Measurements from ENCODE around the gene MTOR.
"Not testable (repeated sequence)": the region's sequence is repeated elsewhere in the genome, so short reads cannot be mapped to it uniquely, and the experiment has no call there.

MTOR gene

DNA sequence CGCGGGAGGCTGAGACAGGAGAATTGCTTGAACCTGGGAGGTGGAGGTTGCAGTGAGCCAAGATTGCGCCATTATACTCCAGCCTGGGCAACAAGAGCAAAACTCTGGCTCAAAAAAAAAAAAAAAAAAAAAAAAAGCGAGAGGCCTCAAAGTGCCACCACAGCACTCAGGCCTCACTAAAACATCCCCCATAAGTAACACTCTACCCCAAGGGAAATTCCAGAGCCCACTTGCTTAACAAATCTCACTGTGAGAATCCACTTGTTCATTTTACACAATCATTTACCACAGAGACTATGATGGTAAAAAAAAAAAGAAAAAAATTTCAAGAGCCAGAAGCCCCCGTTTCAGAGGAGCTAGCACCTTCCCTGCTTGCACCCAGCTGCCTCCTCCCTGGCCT, 136.4 kb downstream of the MTOR start:
- in situ Hi-C loops (cut with HindIII; ENCODE audit: low sequenced_read_pairs) = no loop called here

DNA sequence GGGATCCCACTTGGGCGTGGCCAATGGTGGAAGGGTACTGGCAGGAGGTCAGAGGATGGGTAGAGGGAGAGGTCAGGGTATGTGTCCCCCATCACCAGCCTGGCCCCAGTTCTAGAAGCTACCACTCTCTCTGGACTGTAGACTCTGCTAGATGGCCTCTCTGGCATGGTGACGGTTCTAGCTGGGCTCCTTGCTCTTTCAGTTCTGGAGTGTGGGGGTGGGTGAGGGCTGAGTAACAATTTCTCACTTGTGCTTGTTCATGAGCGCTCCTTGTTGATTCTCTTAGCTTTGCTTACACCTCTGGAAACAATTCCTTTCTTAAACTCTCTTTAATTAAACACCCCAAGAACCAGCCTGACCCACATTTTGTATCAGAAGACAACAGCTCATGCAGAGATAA, 137.4 kb downstream of the MTOR start:
- in situ Hi-C loops (cut with HindIII; ENCODE audit: low sequenced_read_pairs) = no loop called here

DNA sequence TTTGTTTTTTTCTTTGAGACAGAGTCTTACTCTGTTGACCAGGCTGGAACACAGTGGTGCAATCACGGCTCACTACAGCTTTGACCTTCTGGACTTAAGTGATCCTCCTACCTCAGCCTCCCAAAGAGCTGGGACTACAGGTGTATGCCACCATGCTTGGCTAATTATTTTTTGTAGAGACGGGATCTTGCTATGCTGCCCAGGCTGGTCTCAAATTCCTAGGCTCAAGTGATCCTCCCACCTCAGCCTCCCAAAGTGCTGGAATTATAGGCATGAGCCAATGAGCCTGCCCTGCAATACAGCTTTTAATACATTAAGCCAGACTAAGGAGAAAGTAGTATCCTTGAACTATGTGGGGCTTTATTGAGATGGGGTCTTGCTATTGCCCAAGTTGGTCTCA, 146.0 kb downstream of the MTOR start:
- in situ Hi-C loops (cut with HindIII; ENCODE audit: low sequenced_read_pairs) = no loop called here

DNA sequence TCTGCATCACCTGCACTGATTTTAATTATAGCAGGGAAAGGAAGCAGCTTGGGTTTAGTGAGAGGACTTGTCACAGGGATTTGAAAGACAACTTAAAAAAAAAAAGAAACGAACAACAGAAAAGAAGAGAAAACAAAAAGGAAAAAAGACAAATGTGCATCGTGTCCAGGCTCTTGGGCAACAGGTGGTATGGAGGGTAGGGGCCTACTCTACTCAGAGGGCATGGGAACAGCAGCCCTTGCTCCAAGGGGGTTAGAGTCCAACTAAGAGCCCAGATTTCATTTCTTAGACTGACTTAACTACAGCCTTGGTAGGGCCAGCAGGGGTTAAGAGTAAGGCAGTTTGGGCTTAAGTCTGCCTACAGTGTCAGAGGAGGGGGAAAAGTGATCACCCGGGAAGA, 147.4 kb downstream of the MTOR start:
- in situ Hi-C loops (cut with HindIII; ENCODE audit: low sequenced_read_pairs) = no loop called here

DNA sequence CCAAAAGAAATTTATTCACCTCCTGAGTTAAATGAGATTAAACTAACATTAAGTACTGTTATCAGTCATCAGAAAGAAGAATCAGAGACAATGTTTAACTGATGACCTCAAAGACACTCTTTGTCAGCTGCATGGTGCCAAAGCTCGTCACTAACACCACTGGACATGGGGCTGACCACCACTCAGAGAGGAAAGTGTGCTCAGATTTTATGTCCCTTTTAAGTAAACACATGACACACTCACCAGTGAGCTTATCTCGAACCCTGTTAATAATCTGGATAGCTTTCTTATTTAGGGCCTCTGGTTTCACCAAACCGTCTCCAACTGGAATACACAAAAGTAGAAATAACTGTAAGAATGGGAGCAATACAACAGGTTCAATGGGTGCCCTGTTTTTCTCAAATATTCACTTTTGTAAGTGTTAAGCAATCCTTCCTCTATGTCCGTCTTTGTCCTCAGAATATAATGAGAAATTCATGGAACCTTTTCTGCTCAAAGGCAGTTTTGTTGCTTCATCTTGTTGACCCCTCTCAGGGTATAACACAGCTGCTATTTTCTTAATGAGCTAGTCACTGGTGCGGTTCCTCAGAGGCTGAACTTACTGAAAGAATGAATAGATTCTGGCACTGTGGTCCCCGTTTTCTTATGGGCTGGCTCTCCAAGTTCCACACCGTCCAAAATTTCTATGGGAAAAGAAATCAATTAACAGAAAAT, 153.1 kb downstream of the MTOR start:
- in situ Hi-C loops (cut with HindIII; ENCODE audit: low sequenced_read_pairs) = no loop called here

DNA sequence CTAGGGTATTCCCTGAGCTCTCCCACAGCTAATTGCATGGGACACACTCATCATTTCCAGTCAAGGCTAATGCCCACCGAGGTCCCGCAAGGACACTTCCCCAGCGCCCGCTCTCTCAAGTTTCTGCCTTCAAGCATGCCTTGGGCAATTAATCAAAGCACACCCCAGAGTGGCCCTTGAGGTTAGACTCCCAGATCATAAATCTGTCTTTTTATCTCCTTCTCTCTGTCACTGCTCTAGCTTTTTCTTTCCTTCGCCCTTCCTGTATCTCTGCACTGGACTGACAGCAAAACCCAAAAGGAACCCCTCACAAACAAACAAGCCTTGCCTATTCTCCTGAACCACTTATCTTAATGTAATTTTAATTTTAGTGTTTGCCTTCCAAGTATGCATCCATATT, 154.8 kb downstream of the MTOR start:
- in situ Hi-C loops (cut with HindIII; ENCODE audit: low sequenced_read_pairs) = no loop called here

DNA sequence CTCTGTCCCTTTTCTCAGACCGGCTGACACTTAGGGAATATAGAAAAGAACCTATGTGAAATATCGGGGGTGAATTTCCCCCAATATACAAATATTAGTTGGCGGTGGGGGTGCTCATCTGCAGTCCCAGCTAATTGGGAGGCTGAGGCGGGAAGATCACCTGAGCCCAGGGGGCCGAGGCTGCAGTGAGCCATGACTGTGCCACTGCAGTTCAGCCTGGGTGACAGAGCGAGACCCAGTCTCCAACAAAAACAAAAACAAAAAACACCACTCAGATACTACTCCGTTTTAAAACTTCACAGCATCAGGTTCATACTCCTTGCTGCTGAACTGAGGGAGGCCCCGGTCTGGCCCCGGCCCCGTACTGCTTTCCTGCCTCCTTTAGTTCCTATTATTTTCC, 156.8 kb downstream of the MTOR start:
- in situ Hi-C loops (cut with HindIII; ENCODE audit: low sequenced_read_pairs) = no loop called here

DNA sequence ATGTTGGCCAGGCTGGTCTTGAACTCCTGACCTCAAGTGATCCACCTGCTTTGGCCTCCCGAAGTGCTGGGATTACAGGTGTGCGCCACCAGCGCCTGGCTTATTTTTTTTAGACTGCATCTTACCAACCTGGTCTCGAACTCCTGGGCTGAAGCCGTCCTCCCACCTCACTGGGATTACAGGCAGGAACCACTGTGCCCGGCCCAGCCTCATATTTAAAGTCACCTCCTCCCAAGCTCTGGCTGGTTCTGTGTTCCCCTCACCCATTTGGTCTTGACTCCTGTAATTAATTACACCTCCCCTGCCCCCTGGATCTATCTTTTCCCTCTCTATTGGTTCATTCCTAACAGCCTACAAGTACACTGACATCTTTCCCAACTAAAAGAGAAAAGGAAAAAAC, 161.0 kb downstream of the MTOR start:
- in situ Hi-C loops (cut with HindIII; ENCODE audit: low sequenced_read_pairs) = no loop called here

DNA sequence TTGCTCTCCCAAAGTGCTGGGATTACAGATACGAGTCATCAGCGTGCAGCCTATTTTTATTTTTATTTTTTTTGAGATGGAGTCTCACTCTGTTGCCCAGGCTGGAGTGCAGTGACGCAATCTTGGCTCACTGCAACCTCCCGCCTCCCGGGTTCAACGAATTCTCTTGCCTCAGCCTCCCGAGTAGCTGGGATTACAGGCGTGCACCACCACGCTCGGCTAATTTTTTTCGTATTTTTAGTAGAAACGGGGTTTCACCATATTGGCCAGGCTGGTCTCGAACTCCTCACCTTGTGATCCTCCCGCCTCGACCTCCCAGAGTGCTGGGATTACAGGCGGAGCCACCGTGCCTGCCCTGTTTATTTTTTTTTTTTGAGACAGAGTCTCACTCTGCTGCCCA, 161.5 kb downstream of the MTOR start:
- in situ Hi-C loops (cut with HindIII; ENCODE audit: low sequenced_read_pairs) = not testable (repeated sequence)

DNA sequence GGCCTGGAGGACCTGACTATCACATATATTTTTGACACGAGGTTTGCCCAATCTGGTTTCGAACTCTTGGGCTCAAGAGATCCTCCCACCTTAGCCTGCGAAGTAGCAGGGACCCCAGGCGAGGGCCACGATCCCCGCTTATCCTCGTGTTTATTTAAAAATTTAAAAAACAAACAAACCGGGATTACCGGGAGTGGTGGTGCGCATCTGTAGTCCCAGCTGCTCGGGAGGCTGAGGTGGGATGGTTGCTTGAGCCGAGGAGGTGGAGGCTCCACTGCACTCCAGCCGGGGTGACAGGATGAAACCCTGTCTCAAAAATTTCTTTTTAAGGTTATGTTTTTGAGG, 162.2 kb downstream of the MTOR start:
- in situ Hi-C loops (cut with HindIII; ENCODE audit: low sequenced_read_pairs) = no loop called here

DNA sequence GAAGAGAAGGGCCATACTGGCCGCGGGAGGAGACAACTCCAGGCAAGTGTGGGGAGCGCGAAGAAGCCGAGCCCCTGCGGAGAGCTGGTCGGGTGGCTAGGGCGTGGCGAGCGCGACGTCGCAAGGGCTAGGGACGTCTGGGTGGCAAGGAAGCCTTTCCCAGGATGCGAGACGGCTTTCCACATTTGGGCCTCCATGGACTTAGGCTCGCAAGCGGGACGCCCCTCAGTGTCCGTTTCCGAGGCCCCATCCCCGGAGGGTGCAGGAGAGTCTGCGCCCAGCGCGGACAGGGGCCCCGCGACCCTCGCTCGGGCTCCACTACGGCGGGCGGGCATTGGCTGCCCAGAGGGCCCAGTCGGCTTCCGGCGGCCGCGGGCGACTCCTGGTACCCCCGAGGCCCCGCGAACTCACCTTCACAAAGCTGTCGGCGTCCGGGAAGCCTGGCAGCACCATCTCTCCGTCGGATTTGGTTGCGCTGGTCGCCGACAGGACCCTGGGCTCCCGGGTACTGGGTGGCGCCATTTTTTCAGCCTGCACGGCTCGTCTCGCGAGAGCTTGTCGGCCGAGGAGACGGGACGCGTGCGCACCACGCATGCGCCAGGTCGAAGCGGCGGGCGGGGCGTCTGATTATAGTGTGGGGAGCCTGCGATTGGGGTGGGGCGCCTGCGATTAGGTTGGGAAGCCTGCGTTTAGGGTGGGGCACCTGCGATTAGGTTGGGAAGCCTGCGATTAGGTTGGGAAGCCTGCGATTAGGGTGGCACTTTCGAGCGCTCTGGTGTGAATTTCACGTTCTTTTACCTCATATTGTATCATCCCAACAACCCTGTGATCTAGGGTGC, 162.8 kb downstream of the MTOR start, which contains the start of gene EXOSC10:
EXOSC10 (minus strand) TSS at position 560 of the 839 bp plus-strand sequence; CDS start at position 522, 38 bp downstream.
- in situ Hi-C loops (cut with HindIII; ENCODE audit: low sequenced_read_pairs) = no loop called here

DNA sequence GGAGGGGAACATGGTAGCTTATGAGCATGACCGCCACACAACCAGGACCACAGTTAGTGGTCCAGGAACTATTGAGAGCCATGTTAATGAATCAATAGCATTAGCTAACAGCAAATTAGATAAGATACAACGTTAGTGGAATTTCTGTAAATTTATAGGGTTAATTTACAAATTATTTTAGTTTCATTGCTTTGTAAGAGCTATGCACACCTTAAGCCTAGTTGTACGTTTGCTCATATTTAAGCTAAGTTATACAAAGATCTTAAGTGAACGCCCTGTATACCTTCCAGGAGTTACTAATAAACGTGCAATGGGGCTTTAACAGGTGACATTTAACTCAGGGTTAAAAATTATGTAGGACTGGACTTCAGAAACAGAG, 163.4 kb downstream of the MTOR start:
- in situ Hi-C loops (cut with HindIII; ENCODE audit: low sequenced_read_pairs) = no loop called here

DNA sequence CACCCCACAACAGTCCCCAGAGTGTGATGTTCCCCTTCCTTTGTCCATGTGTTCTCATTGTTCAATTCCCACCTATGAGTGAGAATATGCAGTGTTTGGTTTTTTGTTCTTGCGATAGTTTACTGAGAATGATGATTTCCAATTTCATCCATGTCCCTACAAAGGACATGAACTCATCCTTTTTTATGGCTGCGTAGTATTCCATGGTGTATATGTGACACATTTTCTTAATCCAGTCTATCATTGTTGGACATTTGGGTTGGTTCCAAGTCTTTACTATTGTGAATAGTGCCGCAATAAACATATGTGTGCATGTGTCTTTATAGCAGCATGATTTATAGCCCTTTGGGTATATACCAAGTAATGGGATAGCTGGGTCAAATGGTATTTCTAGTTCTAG, 178.6 kb downstream of the MTOR start:
- in situ Hi-C loops (cut with HindIII; ENCODE audit: low sequenced_read_pairs) = not testable (repeated sequence)

DNA sequence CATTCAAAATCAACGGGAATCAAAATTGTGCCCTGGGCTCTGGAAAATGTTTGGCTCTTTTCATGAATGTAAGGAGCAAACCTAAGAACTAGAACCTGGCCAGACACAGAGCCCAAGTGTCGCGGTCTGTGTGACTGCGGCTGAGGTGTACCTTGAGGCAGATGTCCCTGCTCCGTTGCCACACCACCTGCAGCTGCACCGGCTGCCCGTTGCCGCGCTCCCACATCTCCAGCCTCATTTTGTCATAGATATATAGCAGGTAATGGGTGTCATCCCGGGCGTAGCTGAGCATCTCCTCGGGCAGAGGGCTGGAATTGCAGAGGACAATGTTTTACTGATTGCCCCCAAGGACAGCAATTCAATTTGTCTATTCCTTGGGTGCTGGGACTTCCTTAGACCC, 181.4 kb downstream of the MTOR start:
- in situ Hi-C loops (cut with HindIII; ENCODE audit: low sequenced_read_pairs) = no loop called here

DNA sequence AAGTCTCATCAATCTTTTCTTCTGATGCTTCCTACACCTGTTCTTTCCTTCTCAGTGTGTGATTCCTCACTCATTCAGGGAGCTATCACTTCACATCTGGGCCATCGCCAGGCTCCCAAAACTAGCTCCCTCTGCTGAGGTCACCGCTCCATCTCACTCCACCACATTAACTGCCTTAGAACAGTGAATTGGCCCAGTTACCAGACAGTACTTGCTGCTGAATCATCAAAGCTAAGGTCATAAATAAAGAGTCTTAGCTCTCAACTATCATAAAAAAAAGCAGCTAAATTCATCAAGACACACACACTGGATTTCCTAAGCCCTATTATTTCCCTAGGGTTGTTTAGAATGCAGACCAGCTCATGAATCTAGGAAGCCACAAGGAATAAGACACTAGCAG, 183.7 kb downstream of the MTOR start:
- in situ Hi-C loops (cut with HindIII; ENCODE audit: low sequenced_read_pairs) = no loop called here

DNA sequence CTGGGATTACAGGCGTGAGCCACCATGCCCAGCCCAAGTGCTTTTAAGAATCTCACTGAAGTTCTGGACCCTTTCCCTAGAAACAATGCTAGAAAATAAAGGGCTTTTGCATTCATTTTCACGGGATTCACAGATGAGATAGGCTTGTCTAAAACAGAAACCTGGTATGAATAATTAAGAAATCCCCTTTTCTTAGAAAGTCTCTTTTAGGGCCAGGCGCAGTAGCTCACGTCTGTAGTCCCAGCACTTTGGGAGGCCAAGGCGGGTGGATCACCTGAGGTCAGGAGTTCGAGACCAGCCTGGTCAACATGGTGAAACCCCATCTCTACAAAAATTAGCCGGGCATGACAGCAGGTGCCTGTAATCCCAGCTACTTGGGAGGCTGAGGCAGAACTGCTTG, 189.0 kb downstream of the MTOR start:
- in situ Hi-C loops (cut with HindIII; ENCODE audit: low sequenced_read_pairs) = not testable (repeated sequence)

DNA sequence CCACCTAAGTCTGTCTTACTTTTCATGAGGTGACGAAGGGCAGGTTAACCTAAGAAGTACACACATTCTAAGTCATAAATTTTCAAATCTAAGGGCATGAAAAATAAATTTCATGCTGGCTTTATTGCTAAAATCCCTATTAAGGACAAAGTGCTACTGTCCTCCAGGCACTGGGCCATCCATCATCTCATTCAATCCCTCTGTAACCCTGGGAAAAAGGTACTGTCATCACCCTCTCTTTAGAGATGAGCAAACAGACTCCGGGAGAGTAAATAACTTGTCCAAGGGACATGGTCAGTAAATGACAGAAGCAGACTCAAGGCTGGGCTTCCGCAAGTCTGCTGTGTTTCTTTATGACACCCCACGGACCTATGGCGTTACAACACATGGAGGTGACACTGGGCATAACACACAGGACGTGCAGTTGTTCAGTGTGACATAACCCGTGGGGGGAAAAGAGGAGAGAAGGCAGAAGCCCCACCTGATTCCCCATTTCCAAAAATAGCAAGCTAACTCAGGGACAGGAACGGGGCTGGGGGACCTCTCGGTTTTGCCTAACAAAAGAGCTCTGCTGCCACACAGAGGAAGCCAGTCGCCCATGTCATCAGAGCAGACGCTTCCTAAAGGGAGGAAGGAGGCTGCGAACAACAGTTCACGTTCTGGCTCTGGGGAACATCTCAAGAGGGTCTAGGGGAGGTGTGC, 190.0 kb downstream of the MTOR start:
- in situ Hi-C loops (cut with HindIII; ENCODE audit: low sequenced_read_pairs) = no loop called here

DNA sequence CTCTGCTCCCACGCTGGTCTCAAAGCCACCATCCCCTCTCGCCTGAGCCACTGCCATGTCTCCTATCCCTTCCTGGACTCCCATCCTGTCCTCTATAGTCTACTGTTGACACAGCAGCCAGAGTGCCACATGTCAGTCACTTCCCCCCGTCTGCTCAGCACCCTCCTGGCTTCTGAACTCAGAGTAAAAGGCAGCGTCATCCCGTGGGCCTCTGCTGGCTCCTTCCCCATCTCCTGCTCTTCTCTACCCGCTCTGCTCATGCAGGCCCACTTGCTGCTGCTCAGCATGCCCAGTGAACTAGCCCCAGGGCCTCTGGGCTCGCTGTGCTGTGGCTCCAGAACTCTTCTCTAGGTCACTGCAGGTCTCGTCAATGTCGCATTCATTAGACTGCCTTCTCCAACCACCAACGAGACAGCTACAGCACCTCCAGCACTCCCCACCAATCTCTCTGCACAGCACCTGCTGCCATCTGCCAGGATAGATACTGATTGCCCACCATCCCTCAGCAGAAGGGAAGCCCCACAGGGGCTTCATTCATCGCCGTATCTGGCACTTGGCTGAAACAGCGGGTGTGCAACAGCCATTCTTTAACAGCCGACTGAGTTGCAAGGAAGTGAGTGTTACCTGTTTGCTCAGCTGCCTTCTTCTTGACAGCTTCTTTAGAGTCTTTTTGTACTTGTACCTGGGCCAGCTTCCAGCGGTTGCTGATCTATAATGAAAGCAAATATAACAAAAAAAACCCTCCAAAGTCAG, 190.7 kb downstream of the MTOR start:
- in situ Hi-C loops (cut with HindIII; ENCODE audit: low sequenced_read_pairs) = no loop called here

DNA sequence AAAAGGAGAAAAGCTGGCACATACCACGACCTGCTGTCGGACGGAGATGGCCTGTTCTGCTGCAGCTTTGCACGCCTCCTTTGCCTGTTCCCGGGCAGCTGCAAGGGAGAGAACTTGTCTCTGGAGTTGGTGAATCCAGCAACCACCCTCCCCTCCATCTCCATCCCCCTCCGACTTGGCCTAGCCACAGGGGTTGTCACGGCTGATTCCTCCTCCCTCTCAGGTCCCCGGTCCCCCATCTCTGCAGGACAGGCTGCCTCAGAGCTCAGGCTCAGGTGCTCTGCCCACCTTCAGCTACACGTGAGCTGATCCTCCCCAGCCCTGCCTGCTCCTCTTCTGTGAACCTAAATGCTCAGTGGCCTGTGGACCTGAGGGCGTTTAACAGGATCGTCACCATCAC, 191.5 kb downstream of the MTOR start:
- in situ Hi-C loops (cut with HindIII; ENCODE audit: low sequenced_read_pairs) = no loop called here

DNA sequence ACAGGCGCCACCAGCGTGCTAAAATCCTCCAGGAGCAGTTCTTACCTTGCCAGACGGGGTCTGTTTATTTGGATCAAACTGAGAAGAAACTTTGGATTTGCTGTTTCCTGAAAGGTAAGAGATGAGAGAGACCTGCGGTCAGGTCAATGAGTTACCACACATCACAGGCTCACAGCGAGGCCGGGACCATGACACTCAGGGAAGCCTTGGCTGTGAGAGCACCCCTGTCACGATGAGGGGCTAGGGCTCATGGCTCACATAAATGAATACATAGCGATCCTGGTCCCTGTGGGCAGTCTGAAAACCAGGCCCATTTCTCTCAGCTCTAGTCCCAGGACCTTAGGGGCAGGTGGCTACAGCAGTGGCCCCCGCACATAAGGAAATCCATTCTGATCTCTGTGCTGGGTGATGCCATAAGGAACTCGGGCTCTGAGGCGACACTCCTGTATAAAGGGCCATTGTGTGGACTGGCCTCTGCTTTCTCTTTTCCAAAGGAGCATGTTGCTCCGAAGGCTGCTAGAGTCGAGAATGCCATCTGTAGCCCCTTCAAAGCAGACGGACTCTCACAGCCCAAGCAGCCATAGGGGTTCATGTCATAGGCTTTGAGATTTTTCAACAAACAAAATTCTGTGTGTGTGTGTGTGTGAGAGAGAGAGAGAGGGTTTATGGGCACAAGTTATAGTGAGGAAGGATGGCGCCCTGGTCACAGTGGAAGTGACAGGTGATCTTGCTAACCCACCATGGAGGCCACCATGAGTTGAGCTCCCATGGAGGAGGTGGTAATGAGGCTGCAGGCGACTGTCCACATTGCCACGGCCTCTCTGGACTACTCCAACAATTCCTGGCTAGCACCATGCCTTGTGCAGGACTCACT, 193.5 kb downstream of the MTOR start:
- in situ Hi-C loops (cut with HindIII; ENCODE audit: low sequenced_read_pairs) = no loop called here
